ENCODE results near the gene RBM38.

The RBM38 gene

DNA sequence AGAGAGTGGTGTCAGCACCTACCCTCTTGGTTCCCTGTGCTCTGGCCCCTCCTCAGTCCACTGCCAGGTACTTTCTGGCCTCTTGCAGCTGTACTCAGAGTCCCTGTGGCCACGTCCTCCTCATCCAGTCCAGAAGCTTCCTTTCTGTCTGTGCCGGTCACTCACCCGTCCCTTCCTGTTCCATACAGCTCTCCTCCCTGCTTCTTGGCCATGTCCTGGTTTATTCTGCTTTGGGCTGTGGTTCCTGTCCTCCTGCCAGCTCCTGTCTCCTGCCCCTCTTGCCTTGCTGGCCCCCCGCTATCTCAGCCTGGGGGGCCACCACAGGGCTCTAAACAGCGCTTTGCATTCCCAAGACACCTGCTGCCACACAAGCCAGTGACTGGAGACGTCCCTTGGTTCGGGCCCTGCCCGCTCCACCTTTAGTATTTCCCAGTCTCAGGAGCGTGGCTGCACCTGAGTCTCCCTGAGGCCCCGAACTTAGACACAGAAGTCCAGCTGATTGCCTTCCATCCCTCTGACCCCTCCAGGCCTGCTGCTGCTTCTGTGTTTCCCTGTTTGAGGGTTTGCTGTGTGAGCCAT is 15.5 kb upstream of the RBM38 start:
- DNase-seq = no peak

DNA sequence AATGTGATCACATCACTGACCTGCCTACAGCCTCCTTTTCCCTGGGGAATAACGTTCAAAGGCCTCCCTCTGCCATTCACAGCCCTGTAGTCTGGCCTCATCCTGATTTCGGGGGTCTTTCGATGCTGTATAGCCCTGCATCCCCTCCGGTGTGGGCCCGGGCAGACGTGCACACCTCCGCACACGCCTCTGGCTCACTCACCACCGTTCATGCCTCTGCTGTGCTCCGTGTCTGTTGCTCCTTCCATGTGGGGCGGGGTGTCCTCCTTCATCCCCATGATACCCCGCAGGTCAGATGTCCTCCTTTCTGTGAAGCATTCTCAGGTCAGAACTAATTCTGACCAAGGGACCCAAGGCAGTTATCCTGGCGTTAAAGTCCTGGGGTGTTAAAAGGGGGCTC is 13.8 kb upstream of the RBM38 start:
- no peak for DNase-seq

DNA sequence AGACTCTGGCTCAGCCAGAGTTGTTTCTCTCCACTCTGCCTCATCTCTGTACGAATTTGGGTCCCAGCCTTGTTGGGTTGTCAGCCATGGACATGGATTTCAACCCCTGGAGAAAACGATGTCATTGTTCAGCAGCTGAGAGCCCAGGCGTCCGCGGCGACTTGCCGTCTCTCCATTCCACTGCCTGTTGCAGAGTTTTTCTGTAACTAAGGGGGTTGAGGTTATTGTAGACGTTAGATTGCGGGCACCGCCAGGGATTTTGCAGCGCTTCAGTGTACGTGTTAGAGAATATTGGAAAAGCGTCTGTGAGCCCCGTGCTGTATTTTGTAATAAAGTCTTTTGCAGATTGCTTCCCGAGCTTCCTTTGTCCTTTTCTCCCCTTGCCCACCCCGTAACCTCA is 13.1 kb upstream of the RBM38 start:
- no peak for DNase-seq

DNA sequence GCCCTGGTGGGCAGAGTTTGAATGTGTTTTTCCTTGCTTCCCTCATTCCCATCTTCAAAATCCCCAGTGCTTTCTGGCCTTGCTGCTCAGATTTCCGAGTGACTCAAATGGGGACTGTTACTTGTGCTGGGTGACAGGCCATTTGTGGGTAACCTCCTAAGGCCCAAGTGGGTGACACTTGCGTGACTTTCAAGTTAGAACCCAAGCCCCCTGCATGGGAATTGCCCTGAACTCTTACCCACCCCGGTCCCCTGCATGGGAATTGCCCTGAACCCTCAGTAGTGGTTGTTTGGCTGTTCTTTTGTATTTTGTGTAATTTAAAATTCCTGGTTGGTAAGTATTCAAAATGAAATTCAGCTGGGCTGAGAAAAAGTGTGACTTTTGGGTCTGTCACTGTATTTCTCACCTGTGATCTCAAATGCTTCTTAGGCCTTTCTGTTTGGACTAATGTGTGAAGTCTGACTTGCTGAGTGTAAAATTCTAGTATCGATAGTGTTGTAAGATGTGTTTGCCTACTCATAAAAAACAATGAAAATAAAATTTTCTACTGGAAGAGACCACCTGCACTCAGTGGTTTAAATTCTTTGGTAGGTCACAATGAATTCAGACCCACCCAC is 12.4 kb upstream of the RBM38 start:
- no peak for DNase-seq

DNA sequence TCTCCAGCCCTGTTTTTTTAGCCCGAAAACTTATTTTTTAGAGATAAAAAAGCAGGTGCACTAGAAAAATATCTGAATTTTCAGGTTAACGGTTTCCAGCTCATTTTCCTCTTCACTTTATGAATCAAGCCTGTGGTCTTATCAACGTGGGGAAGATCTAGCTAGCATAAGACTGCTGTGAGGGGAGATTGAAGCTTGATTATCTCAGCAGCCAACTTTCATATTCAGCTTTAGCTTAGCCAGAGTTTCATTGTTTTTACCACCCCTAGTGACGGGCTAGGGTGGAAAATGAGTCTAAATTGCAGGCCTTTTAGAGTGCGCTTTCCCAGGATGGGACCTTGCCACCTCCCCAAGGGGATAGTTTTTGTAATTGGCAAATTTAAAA is 11.9 kb upstream of the RBM38 start:
- no peak for DNase-seq

DNA sequence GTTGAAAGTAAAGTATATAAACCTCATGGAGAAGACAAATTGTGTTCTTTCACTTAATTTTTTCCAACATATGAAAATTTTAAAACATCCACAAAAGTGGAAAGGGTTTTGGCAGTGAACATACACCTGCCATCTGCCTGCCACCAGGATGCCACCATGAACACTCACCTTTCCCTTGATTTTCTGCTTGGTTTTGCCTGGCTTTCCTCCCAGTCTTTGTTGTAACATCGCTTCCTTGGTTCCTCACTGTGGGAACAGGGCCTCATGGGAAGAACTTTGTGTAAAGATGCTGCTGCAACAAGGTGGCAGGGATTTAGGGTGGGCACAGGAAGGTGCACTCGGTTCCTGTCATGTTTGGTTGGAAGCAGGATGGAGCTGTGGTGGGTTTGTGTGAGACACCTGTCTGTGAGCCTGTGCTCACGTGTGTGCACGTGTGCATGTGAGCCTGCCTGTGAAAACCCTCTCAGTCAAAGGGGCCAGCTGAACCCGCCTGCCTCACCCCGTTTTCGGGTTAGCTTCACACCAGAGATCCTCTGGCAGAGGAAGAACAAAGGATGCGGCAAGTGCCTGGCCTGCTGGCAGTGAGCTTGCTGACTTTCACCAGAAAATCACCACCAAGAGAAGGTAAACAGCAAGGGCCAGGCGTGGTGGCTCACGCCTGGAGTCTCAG is 11.0 kb upstream of the RBM38 start:
- no peak for DNase-seq

DNA sequence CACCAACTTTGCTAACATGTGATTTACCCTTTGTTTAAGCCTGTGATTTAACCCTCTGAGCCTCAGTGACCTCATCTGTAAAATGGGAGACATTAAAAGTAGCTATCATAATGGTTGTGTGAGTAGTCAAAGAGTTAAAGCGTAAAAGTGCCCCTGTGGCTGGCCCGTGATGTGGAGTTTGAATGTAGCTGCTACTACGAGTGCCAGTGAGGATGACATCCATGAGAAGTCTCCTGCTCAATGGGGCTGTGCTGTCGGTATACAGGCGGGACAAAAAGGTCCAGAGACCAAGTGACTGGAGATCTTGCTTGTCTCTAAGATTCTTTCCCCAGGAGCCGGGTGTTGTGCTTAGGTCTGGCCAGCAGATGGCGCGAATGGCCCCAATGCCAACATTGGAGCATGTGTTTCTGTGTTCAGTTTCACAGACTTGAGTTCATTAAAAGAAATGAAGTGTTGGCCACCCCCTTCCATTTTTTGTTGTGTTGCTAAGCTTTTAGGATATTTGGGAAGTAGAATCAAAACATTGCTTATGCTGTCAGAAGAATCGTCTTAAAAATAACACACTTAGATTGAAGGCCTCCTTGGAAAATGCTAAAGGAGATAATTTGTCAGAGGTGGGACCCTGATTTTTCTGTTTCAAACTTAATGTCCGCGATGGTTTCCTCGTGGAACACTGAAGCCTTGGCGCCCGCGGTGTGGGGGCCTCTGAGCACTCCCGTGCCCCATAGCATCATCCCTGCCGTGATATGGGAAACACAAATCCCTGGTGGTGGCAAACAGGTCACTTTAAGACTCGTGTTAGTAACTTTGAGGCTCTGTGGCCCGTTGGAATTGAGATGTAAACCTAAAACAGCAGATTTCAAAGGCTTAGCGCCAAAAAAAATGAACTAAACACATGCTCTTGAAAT is 9.3 kb upstream of the RBM38 start:
- DNase-seq = peak; percentile 67

DNA sequence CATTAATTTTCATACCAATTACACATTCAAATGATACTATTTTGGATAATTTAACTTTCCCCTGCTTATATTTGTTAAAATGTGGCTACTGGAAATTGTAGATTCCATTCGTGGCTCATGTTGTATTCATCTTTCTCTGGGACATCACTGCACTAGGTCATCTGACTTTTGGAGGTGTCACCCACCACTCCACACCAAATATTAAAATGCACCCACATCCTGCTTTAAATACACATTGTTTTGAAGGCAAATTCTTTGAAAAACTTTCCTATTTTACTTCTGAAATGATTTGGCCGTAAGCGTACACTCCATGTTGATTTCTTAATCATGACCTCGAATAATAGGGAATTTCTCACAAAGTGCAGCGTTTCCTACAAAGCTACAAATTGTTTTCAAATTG is 8.7 kb upstream of the RBM38 start:
- no peak for DNase-seq

DNA sequence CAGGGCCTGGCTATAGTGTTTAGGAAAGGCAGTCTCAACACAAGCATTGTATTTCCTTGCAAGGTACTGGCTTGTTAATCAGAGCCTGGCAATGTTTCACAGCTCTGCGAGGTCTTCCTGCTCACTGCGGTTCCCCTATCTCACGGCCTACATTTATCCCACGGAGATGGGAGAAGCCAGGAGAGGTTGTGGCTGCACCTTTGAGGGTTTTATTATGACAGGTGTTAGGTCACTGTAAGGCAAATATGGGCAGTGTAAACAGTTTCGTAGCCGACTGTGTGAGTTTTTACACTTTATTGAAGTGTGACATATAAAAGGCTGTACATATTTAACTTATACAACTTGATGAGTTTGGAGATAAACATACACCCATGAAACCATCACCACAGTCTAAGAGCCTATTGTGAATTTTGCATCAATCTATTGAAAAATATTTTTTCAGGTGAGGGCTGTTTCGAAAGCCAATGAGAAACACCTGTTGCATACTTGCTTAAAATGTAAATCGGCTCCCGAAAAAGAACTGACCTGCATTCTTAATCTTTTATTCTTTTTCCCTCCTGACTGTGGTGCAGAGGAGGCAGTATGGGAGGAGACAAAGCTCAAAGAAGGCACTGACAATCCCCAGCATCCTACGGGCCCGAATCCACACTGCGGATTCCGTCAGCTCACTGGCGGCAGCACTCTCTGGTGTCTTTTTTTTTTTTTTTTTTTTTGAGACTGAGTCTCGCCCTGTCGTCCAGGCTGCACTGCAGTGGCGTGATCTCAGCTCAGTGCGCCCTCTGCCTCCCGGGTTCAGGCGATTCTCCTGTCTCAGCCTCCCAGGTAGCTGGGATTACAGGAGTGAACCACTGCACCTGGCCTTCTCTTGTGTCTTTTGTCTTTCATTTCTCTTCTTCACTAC is 7.5 kb upstream of the RBM38 start:
- DNase-seq = peak; percentile 43

DNA sequence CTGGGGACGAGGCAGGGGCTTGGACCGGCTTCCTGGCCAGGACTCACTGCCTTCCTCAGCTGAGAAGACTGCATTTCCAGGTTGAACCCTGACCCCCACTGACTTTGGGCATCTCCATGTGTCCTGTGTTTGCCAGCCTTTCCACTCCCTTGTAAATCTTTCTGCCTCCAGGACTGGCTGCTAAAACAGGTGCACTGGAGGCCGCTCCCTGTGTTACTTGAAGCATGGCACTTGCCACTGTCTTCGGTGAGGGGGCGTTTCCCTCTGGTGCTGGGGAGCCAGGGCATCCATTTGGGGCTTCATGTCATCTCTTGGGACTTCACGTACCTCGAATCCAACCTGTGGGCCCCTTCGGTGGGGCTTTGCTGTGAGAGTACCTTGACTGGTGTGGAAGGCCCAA is 6.7 kb upstream of the RBM38 start:
- DNase-seq = no peak

DNA sequence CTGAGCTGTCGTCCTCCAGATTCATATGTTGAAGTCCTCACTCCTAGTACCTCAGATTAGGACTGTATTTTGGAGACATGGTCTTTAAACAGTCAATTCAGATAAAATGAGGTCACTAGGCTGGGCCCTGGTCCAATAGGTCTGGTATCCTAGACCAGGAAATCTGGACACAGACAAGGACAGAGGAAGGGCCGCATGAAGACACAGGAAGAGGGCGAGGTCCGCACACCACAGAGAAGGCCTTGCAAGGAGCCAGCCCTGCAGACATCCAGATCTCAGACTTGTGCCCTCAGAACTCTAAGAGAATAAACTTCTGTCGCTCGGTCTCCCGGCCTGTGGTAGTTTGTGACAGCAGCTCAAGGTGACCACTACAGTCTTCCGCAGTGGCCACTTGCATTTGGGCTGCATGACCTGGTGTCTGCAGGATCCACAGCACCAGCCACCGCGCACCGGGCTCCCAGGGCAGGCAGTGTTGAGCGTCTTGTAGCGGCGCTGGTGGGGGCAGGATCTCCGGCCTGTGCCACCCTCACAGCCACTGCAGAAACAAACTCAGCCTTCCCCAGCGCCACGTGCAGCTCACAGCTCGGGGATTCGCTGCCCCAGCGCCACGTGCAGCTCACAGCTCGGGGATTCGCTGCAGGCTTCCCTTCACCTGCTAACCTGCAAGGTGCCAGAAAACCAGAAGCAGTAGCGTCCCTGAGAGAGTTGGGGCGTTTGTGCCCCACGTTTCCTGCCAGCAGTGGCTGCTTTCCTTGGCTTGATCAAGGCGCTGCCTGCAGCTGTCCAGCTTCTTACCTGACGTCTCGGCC is 6.0 kb upstream of the RBM38 start:
- no peak for DNase-seq

DNA sequence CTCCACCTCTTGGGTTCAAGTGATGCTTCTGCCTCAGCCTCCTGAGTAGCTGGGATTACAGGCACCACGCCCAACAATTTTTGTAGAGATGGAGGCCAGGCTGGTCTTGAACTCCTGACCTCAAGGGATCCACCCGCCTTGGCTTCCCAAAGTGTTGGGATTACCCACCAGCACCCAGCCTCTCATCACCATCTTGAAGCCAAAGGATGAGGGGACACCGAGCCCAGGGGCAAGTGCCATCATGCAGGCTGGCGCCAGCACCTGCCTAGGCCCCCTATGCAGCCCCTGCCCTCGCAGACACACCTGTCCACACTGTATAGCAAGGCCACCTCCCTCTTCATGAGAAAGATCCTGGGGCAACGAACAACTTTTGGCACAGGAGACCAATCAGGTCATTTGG is 5.3 kb upstream of the RBM38 start:
- no peak for DNase-seq

DNA sequence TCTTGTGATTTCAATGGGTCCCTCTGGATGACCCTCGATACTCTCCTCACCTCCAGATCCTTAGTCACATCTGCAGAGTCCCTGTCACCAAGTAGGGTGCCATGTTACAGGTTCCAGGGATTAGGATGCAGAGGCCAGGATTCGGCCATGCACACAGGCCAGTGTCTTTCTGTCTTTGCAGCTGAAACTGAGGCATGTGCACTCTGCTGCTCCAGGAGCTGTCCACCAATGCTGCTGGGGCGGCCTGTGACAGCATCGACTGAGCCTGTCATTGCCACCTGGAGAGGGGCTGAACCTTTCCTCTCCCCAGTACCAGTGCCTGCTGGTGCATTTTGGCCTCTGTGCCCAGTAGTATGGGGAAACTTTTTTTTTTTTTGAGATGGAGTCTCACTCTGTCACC is 4.4 kb upstream of the RBM38 start:
- DNase-seq = no peak

DNA sequence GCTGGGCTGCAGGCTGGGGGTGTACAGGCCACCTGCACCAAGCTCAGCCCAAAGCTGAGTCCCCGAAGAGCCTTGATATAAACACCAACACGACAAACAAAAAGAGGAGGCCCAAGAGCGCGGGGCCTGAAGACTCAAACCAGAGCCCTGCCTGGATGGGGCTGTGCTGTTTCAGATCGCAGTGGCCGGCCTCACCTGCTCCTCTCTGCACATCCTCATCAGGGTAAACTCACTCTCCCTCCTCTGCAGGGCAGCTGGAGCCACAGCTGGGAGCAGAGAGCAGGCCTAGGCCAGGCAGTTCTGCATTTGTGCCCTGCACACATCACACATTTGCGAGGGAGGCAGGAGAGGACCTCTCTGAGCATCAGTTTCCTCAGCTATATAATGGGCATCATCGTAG is 3.7 kb upstream of the RBM38 start:
- no peak for DNase-seq

DNA sequence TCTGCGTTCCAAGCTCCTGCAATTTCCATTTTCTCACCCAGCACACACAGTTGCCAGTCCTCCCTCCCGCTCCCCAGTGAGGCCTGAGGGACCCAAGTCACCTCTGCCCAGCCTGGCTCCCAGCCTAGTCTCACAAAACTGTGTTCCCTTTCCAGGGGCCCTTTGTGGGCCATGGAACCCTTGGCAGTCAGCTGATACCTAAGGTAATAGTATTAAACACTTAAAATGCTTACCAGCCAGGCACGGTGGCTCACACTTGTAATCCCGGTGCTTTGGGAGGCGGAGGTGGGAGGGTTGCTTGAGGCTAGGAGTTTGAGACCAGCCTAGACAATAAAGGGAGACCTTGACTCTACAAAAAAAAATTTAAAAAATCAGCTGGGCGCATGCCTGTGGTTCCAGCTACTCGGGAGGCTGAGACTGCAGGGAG is 3.2 kb upstream of the RBM38 start:
- no peak for DNase-seq

DNA sequence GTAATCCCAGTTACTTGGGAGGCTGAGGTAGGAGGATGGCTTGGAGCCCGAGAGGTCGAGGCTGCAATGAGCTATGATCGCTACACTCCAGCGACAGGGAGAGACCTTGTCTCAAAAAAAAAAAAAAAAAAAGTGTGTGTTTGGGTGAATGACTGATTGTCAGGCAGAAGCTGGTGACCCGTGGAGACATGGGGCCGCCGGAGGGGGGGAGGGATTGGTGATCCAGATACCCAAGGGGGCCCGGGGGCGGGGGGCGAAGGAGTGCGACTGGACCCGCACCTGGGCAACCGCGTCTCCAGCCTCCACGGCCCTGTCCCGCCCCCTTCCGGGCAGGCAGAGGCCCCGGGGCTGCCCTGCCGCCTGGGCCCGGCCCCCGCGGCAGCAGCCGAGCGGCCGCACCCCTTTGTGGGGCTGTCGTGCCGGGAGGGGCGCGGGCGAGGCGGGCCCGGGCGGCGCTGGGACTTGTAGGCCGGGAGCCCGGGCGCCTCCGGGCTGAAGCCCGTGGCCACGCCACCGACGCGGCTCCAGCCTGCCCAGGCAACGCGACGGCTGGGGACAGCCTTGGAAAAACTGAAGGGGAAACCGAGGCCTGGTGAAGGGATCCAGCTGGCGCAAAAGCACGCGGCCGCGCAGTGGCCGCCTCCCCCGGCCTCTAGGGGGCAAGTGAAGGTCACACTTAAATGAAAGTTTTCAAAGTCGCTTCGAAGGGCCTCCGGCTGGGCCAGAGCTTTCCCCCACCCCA is 2.1 kb upstream of the RBM38 start:
- peak; percentile 91 for DNase-seq

DNA sequence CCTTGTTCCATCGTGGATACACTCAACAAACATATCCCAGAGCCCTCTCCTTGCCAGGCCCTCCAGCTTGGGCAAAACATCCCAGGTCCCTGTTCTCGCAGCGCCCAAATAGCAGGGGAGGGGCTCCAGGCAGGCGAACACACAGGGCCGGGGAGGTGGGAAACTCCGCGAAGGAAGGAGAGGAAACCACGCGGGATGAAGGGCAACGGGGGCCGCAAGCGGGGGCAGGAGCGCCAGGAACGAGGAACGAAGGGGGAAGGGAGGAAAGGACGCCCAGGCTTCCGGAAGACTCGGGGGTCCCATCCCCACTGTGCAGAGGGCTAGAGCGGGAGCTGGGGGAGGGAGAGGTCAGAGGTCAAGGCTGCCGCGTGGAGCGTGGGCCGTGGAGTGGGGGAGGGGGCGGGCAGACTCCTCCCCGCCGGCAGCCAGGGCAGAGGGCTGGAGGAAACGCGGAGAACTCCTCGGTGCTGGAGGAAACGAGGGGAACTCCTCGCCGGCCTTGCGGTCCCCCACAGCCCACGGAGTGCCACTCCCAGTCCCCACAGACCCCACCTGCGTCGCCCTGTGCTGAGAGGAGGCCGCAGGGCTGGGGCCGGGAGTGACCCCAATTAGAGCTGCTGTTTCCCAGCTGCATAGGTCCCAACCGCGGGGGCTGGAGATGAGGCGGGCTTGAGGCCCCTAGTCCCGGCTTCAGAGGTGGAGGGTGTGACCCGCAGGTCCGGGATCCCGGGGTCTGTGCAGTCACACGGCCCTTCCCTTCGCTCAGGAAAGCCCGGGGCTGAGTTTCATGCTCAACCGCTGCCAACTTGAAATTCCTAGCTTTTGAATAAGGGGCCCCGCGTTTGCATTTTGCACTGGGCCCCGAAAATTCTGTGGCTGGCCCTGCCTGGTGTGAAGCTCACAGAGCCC is 1.2 kb upstream of the RBM38 start:
- DNase-seq = no peak

DNA sequence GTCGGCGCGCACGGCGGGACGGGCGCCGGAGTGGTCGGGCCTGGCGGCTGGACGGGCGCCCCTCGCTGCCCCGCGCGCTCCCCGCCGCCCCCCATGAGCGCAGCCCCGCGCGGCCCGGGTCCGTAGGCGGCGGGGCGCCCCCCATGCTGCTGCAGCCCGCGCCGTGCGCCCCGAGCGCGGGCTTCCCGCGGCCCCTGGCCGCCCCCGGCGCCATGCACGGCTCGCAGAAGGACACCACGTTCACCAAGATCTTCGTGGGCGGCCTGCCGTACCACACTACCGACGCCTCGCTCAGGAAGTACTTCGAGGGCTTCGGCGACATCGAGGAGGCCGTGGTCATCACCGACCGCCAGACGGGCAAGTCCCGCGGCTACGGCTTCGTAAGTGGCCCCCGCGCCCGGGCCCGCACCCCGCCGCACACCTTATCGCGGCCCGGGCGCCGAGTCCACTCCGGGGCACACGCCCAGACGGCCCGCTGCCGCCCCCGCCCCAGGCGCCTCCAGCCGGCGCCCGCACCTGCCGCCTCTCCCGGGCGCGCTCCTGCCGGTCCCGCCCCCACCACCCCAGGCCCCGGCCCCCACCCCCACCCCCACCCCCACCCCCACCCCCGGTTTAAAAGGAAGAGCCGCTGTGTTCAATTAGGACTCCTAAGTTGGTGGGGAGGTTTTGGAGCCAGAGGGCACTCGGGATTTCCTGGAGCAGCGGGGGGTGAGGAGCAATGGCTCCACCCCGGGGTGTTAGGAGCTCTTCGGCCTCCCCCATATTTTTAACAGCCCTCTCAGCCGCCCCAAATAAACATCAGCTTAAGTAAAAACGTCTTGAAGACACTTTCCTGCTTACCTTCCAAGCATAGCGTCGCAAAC is 474 bp downstream of the RBM38 start:
- peak; percentile 64 for DNase-seq

Data from NCI-H146 (cell line).